Adrenal gland (tissue), 5 donors: Measurements from ENCODE around the gene PICK1.

Source experiments
- POLR2A ChIP-seq, 2 donors: fragments of 450-650 bp; IDR thresholded peaks; one replicate each; pipeline ENCODE4 v1.6.1; 2017; ENCODE audit warnings: antibody characterized with exemption in 2 of 2, mild to moderate bottlenecking in 2 of 2, moderate library complexity in 1 of 2
- TF ChIP-seq, protein P1 (sequence below), 6 experiments: fragments of 450-650 bp in 4 of 6; fragments of 200-600 bp in 2 of 6; sonication (generic) in 1 of 6; IDR thresholded peaks; 1 replicate in 5 of 6; 2 replicates in 1 of 6; pipeline versions ENCODE4 v1.5.1 to v1.8.0; 2016 to 2021; ENCODE audit warnings: antibody characterized with exemption in 6 of 6, mild to moderate bottlenecking in 2 of 6, moderate library complexity in 1 of 6
- donor health status: DM: no; HTN: no; CAD: no.

DNA sequence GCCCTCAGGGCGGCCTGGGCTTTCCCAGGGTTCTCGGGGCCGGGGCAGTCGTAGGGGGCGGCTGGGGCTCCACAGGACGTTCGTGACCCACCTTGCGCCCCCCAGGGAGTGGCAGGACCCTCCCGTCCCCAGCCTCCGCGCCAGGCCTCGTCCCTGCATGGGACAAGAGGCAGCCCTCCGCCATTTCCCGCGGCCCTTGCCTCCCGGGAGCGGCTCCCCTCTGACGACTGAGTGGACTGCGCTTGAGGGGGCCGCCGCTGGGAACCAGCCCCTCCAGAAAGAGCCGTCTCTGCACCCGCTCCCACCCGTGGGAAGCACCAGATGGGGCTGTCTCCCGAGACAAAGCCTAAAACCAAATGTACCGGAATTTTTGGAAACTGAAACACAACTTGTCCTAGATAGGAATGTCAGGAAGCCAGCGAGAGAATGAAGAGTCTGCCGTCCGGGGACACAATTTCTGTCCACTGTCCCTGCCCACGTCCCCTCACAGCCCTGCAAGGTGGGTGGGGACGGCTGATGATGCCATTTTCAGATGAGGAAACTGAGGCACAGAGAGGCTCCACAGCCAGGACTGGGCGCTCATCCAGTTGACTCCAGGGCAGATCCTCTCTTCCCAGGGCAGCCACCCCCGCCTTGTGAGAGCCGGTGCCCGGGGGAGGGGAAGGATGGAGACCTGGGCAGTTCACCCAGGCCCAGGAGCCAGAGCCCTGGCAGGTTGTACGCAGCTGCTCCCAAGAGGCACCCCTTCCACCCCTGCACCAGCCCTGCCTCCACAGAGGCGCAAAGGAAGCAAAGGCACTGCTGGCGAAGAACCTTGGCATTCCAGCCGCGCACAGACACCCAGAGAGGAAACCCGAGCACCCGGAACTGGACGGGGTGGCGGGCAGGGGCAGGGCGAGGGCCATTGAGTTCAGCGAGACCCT, 18.1 kb upstream of the PICK1 start:
- TF ChIP-seq, protein P1, sequence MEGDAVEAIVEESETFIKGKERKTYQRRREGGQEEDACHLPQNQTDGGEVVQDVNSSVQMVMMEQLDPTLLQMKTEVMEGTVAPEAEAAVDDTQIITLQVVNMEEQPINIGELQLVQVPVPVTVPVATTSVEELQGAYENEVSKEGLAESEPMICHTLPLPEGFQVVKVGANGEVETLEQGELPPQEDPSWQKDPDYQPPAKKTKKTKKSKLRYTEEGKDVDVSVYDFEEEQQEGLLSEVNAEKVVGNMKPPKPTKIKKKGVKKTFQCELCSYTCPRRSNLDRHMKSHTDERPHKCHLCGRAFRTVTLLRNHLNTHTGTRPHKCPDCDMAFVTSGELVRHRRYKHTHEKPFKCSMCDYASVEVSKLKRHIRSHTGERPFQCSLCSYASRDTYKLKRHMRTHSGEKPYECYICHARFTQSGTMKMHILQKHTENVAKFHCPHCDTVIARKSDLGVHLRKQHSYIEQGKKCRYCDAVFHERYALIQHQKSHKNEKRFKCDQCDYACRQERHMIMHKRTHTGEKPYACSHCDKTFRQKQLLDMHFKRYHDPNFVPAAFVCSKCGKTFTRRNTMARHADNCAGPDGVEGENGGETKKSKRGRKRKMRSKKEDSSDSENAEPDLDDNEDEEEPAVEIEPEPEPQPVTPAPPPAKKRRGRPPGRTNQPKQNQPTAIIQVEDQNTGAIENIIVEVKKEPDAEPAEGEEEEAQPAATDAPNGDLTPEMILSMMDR (IDR thresholded peaks at IDR 0.05), result no peak
- no peak for TF ChIP-seq POLR2A (IDR thresholded peaks at IDR 0.05)
